Measurements from ENCODE around the gene CRB1.
"Not testable (repeated sequence)": the region's sequence is repeated elsewhere in the genome, so short reads cannot be mapped to it uniquely, and the experiment has no call there.

CRB1 gene

DNA sequence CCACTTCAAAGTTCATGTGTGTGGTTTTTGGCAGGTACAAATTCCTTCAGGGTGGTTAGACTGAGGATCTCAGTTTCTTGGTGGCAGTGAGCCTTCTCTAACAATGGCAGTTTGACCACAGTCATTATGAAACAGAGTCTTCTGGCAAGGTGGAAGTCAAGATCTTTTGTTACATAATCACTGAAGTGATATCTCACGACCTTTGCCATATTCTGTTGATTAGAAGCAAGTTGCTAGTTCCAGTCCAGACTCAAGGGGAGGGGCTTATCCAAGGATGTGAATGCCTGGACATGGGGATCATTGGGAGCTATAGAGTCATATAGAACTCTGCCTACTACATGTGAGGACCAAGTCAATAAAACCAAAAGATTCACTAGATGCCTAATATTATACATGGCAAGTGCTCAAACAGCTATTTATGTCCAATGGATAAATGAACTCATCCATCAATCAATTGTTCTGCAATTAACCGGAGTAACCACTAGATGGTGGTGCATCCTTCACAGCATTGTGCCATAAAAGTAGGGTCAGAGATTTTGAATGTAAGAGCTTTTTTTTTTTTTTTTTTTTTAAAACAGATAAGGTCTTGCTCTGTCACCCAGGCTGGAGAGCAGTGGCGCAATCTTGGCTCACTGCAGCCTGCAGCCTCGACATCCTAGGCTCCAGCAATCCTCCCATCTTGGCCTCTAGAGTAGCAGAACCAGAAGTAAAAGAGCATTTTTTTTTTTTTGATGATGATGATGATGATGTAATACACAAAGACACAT lies 131.9 kb downstream of the CRB1 start:
- Histone ChIP-seq H3K9me3 (ENCODE audit: control insufficient read depth, insufficient read depth, low read length) (peaks cover 6% of the 10 kb centered on the region), H3K36me3 (ENCODE audit: control insufficient read depth, insufficient read depth, low read length) (no peaks in the 10 kb centered on the region), H3K4me1 (ENCODE audit: control insufficient read depth, insufficient read depth, low read length) (no peaks in the 10 kb centered on the region), H3K27me3 (ENCODE audit: control insufficient read depth, insufficient read depth, low read length) (no peaks in the 10 kb centered on the region), H3K9ac (ENCODE audit: low read depth, low read length) (no peak overlapping the region), H3K27ac (ENCODE audit: low read depth, low read length) (no peak overlapping the region), H3K4me3 (ENCODE audit: low read depth, low read length) (no peak overlapping the region)

DNA sequence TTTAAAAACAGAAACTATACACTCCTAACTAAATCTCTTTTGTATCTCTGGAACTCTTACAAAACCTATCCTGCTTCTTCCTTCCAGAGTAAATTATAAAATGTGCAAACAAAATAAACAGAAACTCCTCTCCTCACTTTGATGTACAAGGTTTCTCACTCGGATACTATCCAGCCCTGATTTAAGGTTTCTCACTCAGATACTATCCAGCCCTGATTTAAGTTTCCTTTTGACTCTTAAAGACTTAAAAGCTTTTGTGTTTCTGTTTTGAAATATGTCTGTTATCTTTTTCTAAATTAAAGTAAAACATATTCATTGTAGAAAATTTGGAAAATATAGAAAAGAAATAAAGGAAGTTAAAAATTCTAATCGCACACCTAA lies 132.5 kb downstream of the CRB1 start:
- Histone ChIP-seq H3K27ac (ENCODE audit: low read depth, low read length) (no peak overlapping the region), H3K4me3 (ENCODE audit: low read depth, low read length) (no peak overlapping the region), H3K27me3 (ENCODE audit: control insufficient read depth, insufficient read depth, low read length) (no peaks in the 10 kb centered on the region), H3K9ac (ENCODE audit: low read depth, low read length) (no peak overlapping the region), H3K9me3 (ENCODE audit: control insufficient read depth, insufficient read depth, low read length) (peaks cover 6% of the 10 kb centered on the region), H3K4me1 (ENCODE audit: control insufficient read depth, insufficient read depth, low read length) (no peaks in the 10 kb centered on the region), H3K36me3 (ENCODE audit: control insufficient read depth, insufficient read depth, low read length) (no peaks in the 10 kb centered on the region)

- Histone ChIP-seq H3K27ac (ENCODE audit: low read depth, low read length) (no peak overlapping the region), H3K27me3 (ENCODE audit: control insufficient read depth, insufficient read depth, low read length) (no peaks in the 10 kb centered on the region), H3K4me3 (ENCODE audit: low read depth, low read length) (no peak overlapping the region), H3K36me3 (ENCODE audit: control insufficient read depth, insufficient read depth, low read length) (no peaks in the 10 kb centered on the region), H3K4me1 (ENCODE audit: control insufficient read depth, insufficient read depth, low read length) (no peaks in the 10 kb centered on the region), H3K9me3 (ENCODE audit: control insufficient read depth, insufficient read depth, low read length) (peaks cover 6% of the 10 kb centered on the region), H3K9ac (ENCODE audit: low read depth, low read length) (no peak overlapping the region)
Measured at GRCh38 chr1:197402189-197402588, 134.1 kb downstream of the CRB1 start.

- H3K4me1 ChIP-seq (ENCODE audit: control insufficient read depth, insufficient read depth, low read length); H3K9ac ChIP-seq (ENCODE audit: low read depth, low read length); H3K4me3 ChIP-seq (ENCODE audit: low read depth, low read length); H3K27me3 ChIP-seq (ENCODE audit: control insufficient read depth, insufficient read depth, low read length); H3K27ac ChIP-seq (ENCODE audit: low read depth, low read length); H3K9me3 ChIP-seq (ENCODE audit: control insufficient read depth, insufficient read depth, low read length); H3K36me3 ChIP-seq (ENCODE audit: control insufficient read depth, insufficient read depth, low read length): not testable (repeated sequence)
Measured at GRCh38 chr1:197404774-197405173, 136.7 kb downstream of the CRB1 start.

- not testable (repeated sequence) for H3K4me1 ChIP-seq (ENCODE audit: control insufficient read depth, insufficient read depth, low read length); H3K36me3 ChIP-seq (ENCODE audit: control insufficient read depth, insufficient read depth, low read length)
Measured at GRCh38 chr1:197405614-197406013, 137.6 kb downstream of the CRB1 start.

DNA sequence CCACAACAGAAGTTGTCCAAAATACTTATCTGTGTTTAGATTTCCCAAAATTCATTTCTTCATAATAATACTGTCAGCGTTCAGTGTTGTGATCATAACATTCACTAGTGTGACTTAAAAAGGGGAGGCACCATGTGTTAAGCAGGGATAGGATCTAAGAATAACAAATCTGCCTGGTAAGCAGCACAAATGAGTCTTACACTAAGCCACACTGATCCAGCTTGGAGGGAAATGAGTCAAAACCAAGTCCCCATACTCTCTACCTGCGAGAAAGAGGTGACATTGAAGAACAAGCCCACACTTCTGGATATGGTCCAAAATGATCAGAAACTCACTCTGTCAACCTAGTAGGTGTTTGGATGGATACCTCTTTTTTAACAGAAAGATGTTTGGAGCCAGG lies 145.5 kb downstream of the CRB1 start:
- Histone ChIP-seq H3K4me3 (ENCODE audit: low read depth, low read length) (no peak overlapping the region), H3K9ac (ENCODE audit: low read depth, low read length) (no peak overlapping the region), H3K27ac (ENCODE audit: low read depth, low read length) (no peak overlapping the region), H3K4me1 (ENCODE audit: control insufficient read depth, insufficient read depth, low read length) (peaks cover 5% of the 10 kb centered on the region; the same call in 1 of the 2 replicates), H3K27me3 (ENCODE audit: control insufficient read depth, insufficient read depth, low read length) (no peaks in the 10 kb centered on the region), H3K36me3 (ENCODE audit: control insufficient read depth, insufficient read depth, low read length) (no peaks in the 10 kb centered on the region), H3K9me3 (ENCODE audit: control insufficient read depth, insufficient read depth, low read length) (no peaks in the 10 kb centered on the region)

More at GRCh38 chr1:197405614-197406013, 137.6 kb downstream of the CRB1 start:
- H3K4me3 ChIP-seq (ENCODE audit: low read depth, low read length); H3K9me3 ChIP-seq (ENCODE audit: control insufficient read depth, insufficient read depth, low read length); H3K9ac ChIP-seq (ENCODE audit: low read depth, low read length); H3K27me3 ChIP-seq (ENCODE audit: control insufficient read depth, insufficient read depth, low read length); H3K27ac ChIP-seq (ENCODE audit: low read depth, low read length): not testable (repeated sequence)

GRCh38 chr1:197415221-197415620 lies 147.2 kb downstream of the CRB1 start:
- Histone ChIP-seq H3K4me1 (ENCODE audit: control insufficient read depth, insufficient read depth, low read length) (peaks cover 5% of the 10 kb centered on the region; the same call in 1 of the 2 replicates), H3K9ac (ENCODE audit: low read depth, low read length) (no peak overlapping the region), H3K27me3 (ENCODE audit: control insufficient read depth, insufficient read depth, low read length) (no peaks in the 10 kb centered on the region), H3K4me3 (ENCODE audit: low read depth, low read length) (no peak overlapping the region), H3K36me3 (ENCODE audit: control insufficient read depth, insufficient read depth, low read length) (no peaks in the 10 kb centered on the region), H3K9me3 (ENCODE audit: control insufficient read depth, insufficient read depth, low read length) (no peaks in the 10 kb centered on the region), H3K27ac (ENCODE audit: low read depth, low read length) (no peak overlapping the region)

GRCh38 chr1:197418693-197419092 lies 150.6 kb downstream of the CRB1 start:
- no peak overlapping the region for H3K9ac ChIP-seq (ENCODE audit: low read depth, low read length)
- no peaks in the 10 kb centered on the region for H3K27me3 ChIP-seq (ENCODE audit: control insufficient read depth, insufficient read depth, low read length)
- no peak overlapping the region for H3K4me3 ChIP-seq (ENCODE audit: low read depth, low read length)
- H3K4me1 ChIP-seq (ENCODE audit: control insufficient read depth, insufficient read depth, low read length), result peaks cover 2% of the 10 kb centered on the region; the same call in 1 of the 2 replicates
- no peaks in the 10 kb centered on the region for H3K36me3 ChIP-seq (ENCODE audit: control insufficient read depth, insufficient read depth, low read length)
- no peak overlapping the region for H3K27ac ChIP-seq (ENCODE audit: low read depth, low read length)
- no peaks in the 10 kb centered on the region for H3K9me3 ChIP-seq (ENCODE audit: control insufficient read depth, insufficient read depth, low read length)

GRCh38 chr1:197422993-197423392 lies 154.9 kb downstream of the CRB1 start:
- H3K36me3 ChIP-seq (ENCODE audit: control insufficient read depth, insufficient read depth, low read length), result no peaks in the 10 kb centered on the region
- no peaks in the 10 kb centered on the region for H3K9me3 ChIP-seq (ENCODE audit: control insufficient read depth, insufficient read depth, low read length)
- no peaks in the 10 kb centered on the region for H3K4me1 ChIP-seq (ENCODE audit: control insufficient read depth, insufficient read depth, low read length)

DNA sequence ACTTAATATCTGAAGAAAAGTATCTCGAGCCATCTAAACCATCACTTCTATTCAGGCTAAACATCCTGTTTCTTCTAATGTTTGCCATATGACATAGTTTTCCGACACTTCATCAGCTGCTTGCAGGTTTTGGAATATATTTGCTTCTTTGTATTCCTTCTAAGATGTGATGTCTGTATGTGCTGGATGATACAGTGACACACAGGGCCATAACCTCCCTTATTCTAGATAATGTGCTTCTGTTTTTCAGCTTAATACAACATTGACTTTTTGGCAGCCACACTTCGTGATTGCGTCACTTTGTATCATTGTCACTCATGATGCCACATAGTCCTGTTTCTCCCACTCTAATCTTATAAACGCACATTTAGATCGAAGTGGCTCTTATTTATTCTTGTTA lies 156.3 kb downstream of the CRB1 start:
- no peaks in the 10 kb centered on the region for H3K9me3 ChIP-seq (ENCODE audit: control insufficient read depth, insufficient read depth, low read length)
- no peak overlapping the region for H3K4me3 ChIP-seq (ENCODE audit: low read depth, low read length)
- no peak overlapping the region for H3K27ac ChIP-seq (ENCODE audit: low read depth, low read length)
- no peak overlapping the region for H3K9ac ChIP-seq (ENCODE audit: low read depth, low read length)
- peaks cover 5% of the 10 kb centered on the region; the same call in 1 of the 2 replicates for H3K4me1 ChIP-seq (ENCODE audit: control insufficient read depth, insufficient read depth, low read length)
- no peaks in the 10 kb centered on the region for H3K36me3 ChIP-seq (ENCODE audit: control insufficient read depth, insufficient read depth, low read length)
- H3K27me3 ChIP-seq (ENCODE audit: control insufficient read depth, insufficient read depth, low read length), result no peaks in the 10 kb centered on the region

More at GRCh38 chr1:197422993-197423392, 154.9 kb downstream of the CRB1 start:
- Histone ChIP-seq H3K4me3 (ENCODE audit: low read depth, low read length) (no peak overlapping the region), H3K9ac (ENCODE audit: low read depth, low read length) (no peak overlapping the region), H3K27ac (ENCODE audit: low read depth, low read length) (no peak overlapping the region), H3K27me3 (ENCODE audit: control insufficient read depth, insufficient read depth, low read length) (no peaks in the 10 kb centered on the region)

DNA sequence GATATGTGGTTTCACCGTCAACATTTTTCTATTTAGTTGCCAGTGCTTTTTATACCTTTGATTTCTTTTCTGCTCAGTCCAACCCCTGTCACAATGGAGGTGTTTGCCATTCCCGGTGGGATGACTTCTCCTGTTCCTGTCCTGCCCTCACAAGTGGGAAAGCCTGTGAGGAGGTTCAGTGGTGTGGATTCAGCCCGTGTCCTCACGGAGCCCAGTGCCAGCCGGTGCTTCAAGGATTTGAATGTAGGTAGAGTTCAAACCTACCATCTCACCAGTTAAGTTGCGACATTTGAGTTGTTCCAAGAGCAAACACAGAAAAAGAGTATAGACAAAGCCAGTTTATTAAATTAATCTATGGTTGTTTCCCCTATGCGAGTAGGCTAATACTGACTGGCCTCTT lies 161.3 kb downstream of the CRB1 start:
- Histone ChIP-seq H3K4me3 (ENCODE audit: low read depth, low read length) (no peak overlapping the region), H3K9ac (ENCODE audit: low read depth, low read length) (no peak overlapping the region), H3K9me3 (ENCODE audit: control insufficient read depth, insufficient read depth, low read length) (no peaks in the 10 kb centered on the region), H3K27ac (ENCODE audit: low read depth, low read length) (no peak overlapping the region), H3K36me3 (ENCODE audit: control insufficient read depth, insufficient read depth, low read length) (no peaks in the 10 kb centered on the region), H3K4me1 (ENCODE audit: control insufficient read depth, insufficient read depth, low read length) (peaks cover 5% of the 10 kb centered on the region; the same call in 1 of the 2 replicates), H3K27me3 (ENCODE audit: control insufficient read depth, insufficient read depth, low read length) (no peaks in the 10 kb centered on the region)

Measured in HUES48 (cell line).